Activated effector memory CD4-positive, alpha-beta T cell treated with anti-CD3 and anti-CD28 coated beads, Interleukin-2, amount 50 U/mL, for 16 hours (primary cell): Measurements from ENCODE around the gene SS18L1.

ENCODE experiments used
- DNase-seq: peaks from one replicate; pipeline ENCODE4 v3.0.0-alpha.2; 2020

The SS18L1 gene

GRCh38 chr20:62215991-62216635 is 72.5 kb downstream of the SS18L1 start:
- no peak for DNase-seq

DNA sequence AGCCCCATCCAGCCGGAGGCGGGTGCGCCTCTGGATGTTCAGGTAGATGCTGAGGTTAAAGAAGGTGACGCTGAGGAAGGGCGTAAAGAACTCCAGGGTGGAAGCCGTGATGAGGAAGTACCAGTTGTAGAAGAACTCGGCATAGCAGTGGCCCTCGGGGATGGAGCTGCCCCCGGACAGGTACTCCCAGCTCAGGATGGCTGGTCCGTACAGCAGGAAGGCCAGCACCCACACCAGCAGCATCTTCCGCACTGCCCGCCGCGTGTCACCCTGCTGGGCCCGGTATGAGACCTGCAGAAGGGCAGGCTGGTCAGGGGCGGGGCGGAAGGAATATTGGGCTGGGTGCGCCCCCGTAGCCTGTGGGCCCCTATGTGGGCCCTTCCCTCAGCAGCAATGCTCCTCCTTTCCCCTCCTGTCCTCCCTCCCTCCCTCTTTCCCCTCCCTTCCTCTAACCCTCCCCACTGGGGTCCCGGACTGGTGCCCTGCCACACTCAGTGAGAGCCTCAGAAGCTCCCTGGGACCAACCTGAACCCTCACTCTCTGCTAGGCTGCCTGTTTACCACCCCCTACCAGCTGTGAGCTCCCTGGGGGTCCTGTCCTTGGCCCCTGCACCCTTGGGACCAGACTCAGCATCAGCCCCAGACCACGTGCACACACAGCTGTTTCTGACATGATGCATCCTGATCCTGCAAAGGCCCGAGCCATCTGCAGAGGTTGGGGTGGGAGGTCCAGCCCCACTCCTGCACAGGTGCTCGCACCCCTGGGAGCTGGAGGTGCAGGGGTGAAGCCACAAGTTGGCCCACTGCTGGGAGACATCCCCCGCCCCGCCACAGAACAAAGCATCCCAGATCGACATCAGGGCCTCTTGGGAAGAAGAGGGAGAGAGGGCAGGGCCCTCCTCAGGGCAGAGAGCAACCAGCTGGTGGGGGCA is 73.3 kb downstream of the SS18L1 start:
- DNase-seq, result no peak

DNA sequence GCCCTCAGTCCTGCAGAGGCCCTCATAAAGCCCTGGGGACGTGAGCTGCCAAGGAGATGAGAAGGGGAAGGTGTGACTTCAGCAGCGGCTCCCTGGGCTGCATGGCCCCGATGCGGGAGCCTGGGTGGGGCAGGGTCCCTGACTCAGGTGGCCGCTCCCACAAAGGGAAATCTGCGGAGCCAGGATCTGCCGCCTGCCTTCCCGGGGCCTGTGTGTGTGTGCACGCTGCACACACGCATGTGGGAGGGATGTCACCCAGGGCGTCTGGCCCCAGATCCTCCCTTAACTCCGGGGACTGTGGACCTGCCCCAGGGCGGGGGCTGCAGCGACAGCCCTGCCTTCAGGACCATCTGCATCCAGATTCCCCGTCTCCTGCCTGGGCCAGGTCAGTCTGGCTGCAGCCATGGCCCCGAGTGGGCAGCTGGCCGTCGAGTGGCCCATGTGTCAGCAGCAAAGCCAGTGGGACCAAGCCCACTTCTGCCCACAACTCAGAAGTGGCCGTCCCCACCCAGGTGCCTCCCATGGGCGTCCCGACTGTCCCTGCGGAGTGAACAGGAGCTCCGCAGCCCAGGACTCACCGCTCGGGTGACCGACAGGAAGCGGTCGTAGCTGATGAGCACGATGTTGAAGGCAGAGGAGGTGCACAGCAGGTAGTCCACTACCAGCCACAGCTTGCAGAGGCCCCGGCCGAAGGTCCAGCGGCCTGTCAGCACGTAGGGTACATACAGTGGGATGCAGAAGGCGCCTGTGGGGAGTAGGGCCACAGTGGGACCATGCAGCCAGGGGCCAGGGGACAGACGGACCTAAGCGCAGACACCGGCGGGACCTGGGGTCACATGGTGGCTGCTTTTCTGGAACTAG is 74.6 kb downstream of the SS18L1 start:
- DNase-seq, result no peak

DNA sequence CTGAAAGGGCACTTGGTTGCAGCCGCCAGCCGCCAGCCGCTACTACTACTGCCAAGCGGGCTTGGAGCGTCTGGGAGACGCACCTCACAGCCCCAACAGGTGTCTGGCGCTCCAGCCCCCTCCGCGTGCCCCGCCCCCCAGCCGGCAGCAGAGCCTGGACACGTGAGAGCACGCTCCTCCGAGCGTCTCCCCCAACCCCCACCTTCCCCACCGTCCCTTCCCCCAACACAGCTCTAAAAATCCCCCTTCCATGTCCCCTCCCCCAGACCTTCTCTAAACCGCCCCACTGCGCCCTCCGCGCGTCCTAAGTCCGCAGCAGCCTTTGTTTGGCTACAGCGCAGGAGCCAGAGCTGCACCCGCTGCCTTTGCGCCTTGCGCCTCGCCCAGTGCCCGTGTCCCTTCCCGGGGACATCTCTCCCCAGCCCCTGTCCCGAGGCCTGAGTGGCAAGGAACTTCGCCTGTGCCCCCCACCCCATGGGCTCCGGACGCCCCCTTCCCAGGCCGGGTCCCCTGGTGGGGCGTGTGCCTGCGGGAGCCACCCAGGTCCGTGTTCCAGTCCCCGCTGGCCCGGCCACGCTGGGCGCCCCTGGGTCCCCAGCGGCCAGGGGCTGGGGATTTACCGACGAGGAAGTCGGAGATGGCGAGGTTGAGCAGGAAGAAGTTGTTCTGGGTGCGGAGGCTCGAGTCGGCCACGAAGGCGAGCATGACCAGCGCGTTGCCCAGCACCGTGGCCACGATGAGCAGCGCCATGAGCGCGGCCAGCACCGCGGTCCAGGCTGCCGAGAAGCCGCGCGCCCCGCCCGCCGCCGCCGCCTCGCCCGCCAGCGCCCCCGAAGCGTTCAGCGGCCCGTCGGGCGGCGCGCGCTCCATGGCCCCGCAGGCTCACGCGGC is 75.8 kb downstream of the SS18L1 start:
- no peak for DNase-seq

GRCh38 chr20:62219992-62220665 is 76.6 kb downstream of the SS18L1 start, which contains the start of gene HRH3:
Gene HRH3 (minus strand): TSS chr20:62220278. CDS start chr20:62219970, 308 bp downstream.
- DNase-seq, result peak; percentile 77

GRCh38 chr20:62220666-62221568 is 77.3 kb downstream of the SS18L1 start:
- DNase-seq, result no peak

DNA sequence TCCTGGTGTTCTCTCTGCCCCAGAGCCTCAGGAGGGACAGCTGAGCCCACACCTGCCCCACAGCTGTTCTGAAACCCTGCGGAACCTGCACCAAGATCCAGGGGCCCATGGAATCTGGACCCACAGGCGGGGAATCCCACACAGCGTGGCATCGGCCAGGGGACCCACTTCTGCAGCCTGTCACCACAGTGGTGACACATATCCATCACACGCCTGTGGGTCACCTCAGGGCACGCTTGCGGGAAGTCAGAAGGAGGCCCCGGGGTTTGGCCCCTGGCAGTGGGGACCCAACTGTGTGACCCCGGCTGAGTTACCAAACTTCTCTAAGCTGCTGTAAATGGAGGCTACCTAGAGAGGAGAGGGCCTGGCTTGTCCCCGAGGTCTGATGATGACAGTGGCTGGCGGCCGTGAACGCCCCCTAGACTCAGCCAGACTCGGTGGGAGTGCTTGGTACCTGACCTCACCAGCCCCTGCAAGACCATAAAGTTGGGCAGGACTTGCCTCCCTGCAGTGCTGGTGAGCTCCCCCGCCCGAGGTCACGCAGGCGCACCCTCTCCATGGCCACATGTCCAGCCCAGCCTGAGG is 78.8 kb downstream of the SS18L1 start:
- DNase-seq, result no peak

DNA sequence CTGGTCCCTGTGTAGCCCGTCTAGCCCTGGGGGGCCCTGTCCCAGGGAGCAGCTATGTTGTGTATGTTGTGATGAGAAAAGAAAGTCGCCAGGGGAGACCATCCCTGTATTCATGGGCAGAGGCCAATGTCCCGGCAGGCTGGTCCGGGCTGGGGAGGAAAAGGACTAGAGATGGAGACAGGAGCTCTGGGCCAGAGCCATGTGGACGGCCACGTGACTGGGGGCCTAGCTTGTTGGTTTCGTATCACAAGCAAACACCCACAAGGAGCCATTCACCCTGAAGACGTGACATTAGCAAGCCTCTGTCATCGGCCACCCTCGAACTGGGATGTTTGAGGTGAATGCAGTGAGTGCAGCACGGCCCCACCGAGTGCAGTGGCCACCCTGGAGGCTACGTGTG is 79.4 kb downstream of the SS18L1 start:
- no peak for DNase-seq

- DNase-seq, result no peak
These were observed 80.0 kb downstream of the SS18L1 start for GRCh38 chr20:62223571-62223970.

GRCh38 chr20:62224113-62224855 is 80.7 kb downstream of the SS18L1 start:
- DNase-seq, result no peak

DNA sequence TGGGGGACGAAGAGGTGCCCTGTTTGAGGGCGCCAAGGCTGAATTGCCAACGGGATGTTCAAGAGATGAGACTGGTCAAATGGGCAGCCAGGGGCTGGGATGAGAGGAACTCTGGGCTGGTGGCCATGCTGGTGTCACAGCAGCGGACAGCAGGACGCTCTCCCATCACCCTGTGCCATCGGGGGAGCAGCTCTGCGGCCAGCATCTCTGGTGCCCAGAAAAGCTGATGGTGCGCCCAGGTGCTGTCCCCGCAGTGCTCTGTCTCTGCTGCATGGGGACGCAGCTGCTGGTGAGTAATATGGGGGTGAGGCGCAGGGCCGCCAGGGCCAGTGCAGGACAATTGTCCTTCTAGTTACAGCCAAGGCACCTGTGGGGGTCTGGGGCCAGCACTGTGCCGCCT is 81.5 kb downstream of the SS18L1 start:
- DNase-seq, result no peak

DNA sequence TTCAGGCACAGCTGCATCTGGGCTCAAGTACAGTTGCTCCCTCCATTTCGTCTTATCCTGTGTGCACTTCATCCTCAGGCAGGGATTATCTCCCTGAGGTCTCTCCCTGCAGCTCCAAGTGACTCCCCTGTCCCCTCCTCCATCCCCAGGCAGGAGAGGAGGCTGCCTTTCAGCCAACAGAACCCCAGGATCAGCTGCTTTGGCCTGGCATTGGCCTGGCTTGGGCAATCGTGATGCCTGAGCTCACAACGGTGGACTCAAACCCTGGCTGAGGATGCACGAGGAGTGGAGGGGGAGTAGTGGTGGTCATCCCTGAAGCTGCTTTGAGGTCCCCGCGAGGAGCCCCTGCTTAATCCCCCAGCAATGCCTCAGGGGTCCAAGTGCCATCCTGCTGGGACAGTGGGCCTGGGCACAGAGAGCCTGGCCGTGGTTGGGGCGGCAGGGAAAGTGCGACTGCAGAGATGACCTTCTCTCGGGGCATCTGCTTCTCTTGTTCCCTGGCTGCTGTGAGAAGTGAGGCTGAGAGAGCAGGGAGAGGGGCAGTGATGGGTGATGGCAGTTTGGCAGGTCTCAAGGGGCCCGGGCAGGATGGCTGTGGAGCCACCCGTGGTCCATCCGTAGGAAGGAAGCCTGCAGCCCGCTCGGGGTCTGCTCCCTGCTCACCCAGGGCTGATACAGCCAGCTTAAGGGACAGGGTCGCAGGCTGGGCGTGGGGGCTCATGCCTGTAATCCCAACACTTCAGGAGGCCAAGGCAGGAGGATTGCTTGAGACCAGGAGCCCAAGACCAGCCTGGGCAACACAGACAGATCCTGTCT is 82.5 kb downstream of the SS18L1 start:
- DNase-seq, result no peak

DNA sequence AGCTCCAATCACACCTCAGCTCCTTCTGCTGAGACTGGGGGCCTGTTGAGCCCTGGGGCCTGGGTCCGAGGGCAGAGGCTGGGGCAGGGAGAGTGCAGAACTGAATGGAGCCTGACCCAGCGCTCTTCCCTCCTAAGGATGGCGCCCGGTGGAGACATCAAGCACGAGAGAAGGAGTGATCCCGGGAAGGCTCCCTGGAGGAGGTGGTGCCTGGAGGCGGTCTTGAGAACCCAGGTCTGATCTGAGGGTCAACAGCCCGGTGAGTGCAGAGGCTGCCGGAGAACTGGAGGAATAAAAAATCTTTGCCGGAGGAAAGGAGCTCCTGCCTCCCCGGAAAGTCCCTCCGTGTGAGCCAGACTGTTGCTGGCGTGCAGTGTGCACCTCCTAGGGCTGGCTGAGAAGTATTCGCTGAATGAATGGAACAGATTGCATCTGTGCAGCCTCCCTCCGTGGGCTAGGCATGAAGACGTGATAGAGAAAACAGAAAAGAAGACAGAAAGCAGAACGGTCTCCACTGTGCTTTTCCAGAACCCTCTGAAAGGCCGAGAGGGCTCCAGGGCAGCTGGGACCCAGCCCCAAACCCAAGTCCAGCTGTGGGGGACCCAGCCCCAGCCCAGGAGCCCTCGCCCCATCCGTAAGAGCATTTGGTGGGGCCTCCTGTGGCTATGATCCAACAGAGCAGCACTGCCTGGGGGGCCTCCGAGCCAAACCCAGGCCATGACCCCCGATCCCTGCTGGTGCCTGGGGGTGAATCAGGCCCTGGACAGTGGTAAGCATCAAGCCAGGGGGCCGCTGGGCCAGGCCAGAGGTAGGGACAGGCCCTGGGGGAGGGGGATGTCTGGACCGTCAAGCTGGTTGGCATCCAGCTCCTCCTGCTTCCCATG is 83.4 kb downstream of the SS18L1 start:
- DNase-seq, result no peak

DNA sequence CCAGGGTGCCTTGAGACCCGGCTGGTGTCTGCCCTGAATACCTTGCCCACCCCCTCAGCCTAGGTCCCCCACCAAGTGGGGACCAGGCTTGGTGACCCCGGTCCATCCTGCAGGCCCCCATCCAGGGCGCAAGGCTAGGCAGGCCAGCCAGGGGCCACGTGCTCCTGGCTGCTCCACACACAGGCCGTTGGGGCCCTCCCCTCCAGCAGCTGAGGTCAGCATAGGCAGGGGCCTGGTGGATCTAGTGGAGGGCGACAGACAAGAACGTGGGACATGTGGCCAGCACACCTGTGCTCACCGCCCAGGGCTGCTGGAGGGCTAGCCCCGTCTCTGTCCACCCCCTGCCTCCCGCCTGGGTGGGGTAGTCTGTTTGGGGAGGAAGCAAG is 84.0 kb downstream of the SS18L1 start:
- DNase-seq, result no peak

DNA sequence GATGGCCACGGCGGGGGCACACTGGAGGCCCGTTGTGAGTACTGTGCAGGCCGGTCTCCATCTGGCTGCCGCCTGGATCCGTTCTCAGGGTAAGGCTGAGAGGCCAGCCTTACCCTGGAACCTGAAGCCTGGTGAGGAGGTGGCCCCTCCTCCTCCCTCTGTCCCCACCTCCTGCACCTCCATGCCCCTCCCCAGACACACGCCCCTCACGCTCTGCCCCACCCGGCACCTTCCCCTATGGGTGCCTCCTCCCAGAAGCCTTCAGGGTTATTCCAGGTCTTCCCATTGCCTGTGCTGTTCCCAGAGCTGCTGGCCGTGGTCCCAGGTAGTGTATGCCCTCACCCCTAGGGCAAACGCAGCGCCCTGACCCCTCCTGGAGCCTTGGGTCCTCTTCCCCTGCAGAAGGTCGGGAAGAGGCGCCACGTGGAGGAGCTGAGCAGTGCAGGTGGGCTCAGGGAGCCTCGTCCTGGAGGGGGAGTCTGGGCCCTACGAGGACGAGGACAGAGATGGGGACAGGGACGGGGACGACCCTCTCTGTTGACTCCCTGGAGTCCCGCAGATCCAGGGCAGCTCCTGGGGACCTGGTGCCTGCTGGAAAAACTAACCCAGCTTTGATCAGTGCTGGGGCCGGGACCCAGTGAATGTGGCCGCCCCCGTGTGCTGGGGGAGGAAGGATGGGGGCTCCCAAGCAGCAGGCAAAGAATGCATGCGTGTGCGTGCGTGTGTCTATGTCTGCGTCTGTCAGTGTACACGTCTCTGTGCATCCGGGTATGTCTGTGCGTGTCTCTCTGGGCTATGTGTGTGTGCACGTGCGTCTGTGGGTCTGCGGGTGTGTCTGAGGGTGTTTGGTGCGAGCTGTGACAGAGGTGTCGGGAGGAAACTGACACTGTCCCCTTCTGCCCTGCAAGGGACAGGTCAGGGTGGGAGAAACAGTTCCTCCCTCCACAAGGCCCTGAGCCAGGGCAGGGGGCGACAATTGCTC is 84.7 kb downstream of the SS18L1 start:
- DNase-seq, result no peak

- DNase-seq, result no peak
These were observed 85.5 kb downstream of the SS18L1 start for GRCh38 chr20:62228982-62229545.
